Stomach (tissue), 9 donors: ENCODE data around the gene XIAP. TPM values are rescaled to one million over a fixed set of nuclear protein-coding genes. Genes with fewer than 3 reads are reported as not detected.
"Not testable (repeated sequence)": the region's sequence is repeated elsewhere in the genome, so short reads cannot be mapped to it uniquely, and the experiment has no call there.

ENCODE experiments used
- DNase-seq, 2 donors: peaks; one replicate each; pipeline versions ENCODE4 v3.0.0 to v3.0.0-alpha.2; 2013 to 2019
- H3K27ac ChIP-seq, 5 donors: fragments of 200-600 bp in 4 of 5; sonication (generic) in 4 of 5; one replicate each; pipeline ENCODE4 v1.5.1; 2013 to 2019; ENCODE audit warnings: mild to moderate bottlenecking in 1 of 5, moderate library complexity in 1 of 5
- H3K27me3 ChIP-seq, 3 donors: fragments of 200-600 bp; sonication (generic); one replicate each; pipeline ENCODE4 v1.5.1; 2017 to 2019; ENCODE audit warnings: mixed run types in 1 of 3
- H3K36me3 ChIP-seq, 4 donors: fragments of 200-600 bp; sonication (generic); 1 replicate in 3 of 4; 2 replicates in 1 of 4; pipeline ENCODE4 v1.5.1; 2016 to 2019
- H3K4me1 ChIP-seq, 4 donors: fragments of 200-600 bp; sonication (generic); one replicate each; pipeline ENCODE4 v1.5.1; 2016 to 2019
- H3K4me3 ChIP-seq, 4 donors: fragments of 200-600 bp; sonication (generic) in 3 of 4; one replicate each; pipeline ENCODE4 v1.5.1; 2016 to 2019; ENCODE audit warnings: mild to moderate bottlenecking in 1 of 4
- H3K9me3 ChIP-seq, 4 donors: fragments of 200-600 bp; sonication (generic); one replicate each; pipeline ENCODE4 v1.5.1; 2016 to 2019
- CTCF ChIP-seq, 7 experiments: fragments of 450-650 bp in 4 of 7; fragments of 200-600 bp in 3 of 7; sonication (generic) in 3 of 7; IDR thresholded peaks; one replicate each; pipeline ENCODE4 v1.5.1; 2016 to 2019; ENCODE audit warnings: antibody characterized with exemption in 7 of 7, control low read depth in 2 of 7, mild to moderate bottlenecking in 1 of 7
- EP300 ChIP-seq: sonication (generic); formaldehyde crosslinking; IDR thresholded peaks from one replicate; pipeline ENCODE4 v1.6.1; 2017; ENCODE audit warnings: antibody characterized with exemption
- POLR2A ChIP-seq, 4 donors: fragments of 450-650 bp; IDR thresholded peaks; one replicate each; pipeline ENCODE4 v1.6.1; 2016; ENCODE audit warnings: antibody characterized with exemption in 4 of 4, control low read depth in 2 of 4, mild to moderate bottlenecking in 1 of 4, moderate library complexity in 1 of 4
- POLR2AphosphoS5 ChIP-seq, 3 donors: sonication (generic); formaldehyde crosslinking; IDR thresholded peaks; one replicate each; pipeline ENCODE4 v1.6.1; 2016; ENCODE audit warnings: antibody characterized with exemption in 3 of 3
- WGBS, 5 donors: extraction: QIAGEN DNeasy Blood & Tissue Kit in 3 of 5; methylation state at CpG; one replicate each; pipeline versions ENCODE4 v1.1.5 to v1.1.7; 2013 to 2018; 5-methylcytosine and 5-hydroxymethylcytosine counted together
- intact Hi-C: fragments of 100-400 bp; cut with DNase I; formaldehyde crosslinking; loops from one replicate; pipeline ENCODE4 v1.15.1; 2023; ENCODE audit warnings: low total_unique reads
- polyA plus RNA-seq, 3 donors: library from polyadenylated mRNA; stranded (reverse); fragments of 200-250 nt; gene quantifications; one replicate each; pipeline ENCODE4 v1.2.3, GENCODE V29; 2013
- total RNA-seq, 5 donors: library from RNA; depleted of rRNA; stranded (reverse); fragments of >200 nt; gene quantifications; one replicate each; pipeline versions ENCODE4 v1.1.0 to v1.2.3, GENCODE V29; 2014 to 2016
- donor health status: healthy with polysubstance abuse.
- donor health status: Bipolar disorder and iron deficiency.
- donor health status: healthy.

The XIAP gene
- total and polyA plus RNA-seq, 8 donors, result 5.0 to 47.2 (median 10.3) TPM

- intact Hi-C loops, result no loop called here
- Histone ChIP-seq H3K9me3 (no peaks in the 10 kb centered on the region), H3K36me3 (no peaks in the 10 kb centered on the region), H3K4me3 (no peak overlapping the region), H3K27me3 (no peaks in the 10 kb centered on the region), H3K27ac (no peak overlapping the region), H3K4me1 (no peaks in the 10 kb centered on the region)
- TF ChIP-seq EP300, result no peak
- 54 to 90% (median 83%) methylated on average over 5 to 12 of the region's 12 CpGs for WGBS, 5 donors
- peak in 1 of 2 donors; percentile 11 for DNase-seq
These were observed 10.8 kb upstream of the XIAP start for GRCh38 chrX:123849096-123849495.

GRCh38 chrX:123849906-123850305, 9.9 kb upstream of the XIAP start:
- WGBS, 5 donors, result 60 to 78% (median 71%) methylated on average over 9 of the region's 9 CpGs
- H3K27me3 ChIP-seq, intact Hi-C loops, H3K27ac ChIP-seq, H3K9me3 ChIP-seq, H3K36me3 ChIP-seq, H3K4me1 ChIP-seq, H3K4me3 ChIP-seq: not testable (repeated sequence)
- peak in 1 of 2 donors; percentile 29 for DNase-seq

- Histone ChIP-seq H3K36me3 (no peaks in the 10 kb centered on the region), H3K27ac (no peak overlapping the region), H3K27me3 (no peaks in the 10 kb centered on the region), H3K4me1 (no peaks in the 10 kb centered on the region), H3K9me3 (no peaks in the 10 kb centered on the region), H3K4me3 (no peak overlapping the region)
- DNase-seq, result no peak
- intact Hi-C loops, result no loop called here
- TF ChIP-seq POLR2AphosphoS5 (IDR thresholded peaks at IDR 0.05) (no peak), CTCF (IDR thresholded peaks at IDR 0.05) (no peak), EP300 (no peak), POLR2A (IDR thresholded peaks at IDR 0.05) (no peak)
- 63 to 93% (median 77%) methylated on average over 1 of the region's 1 CpG; no CpG with 5 or more reads in 1 of the 5 donors for WGBS, 5 donors
These were observed 8.8 kb upstream of the XIAP start for GRCh38 chrX:123851079-123851478.

- TF ChIP-seq CTCF (IDR thresholded peaks at IDR 0.05) (no peak), POLR2AphosphoS5 (IDR thresholded peaks at IDR 0.05) (no peak), POLR2A (IDR thresholded peaks at IDR 0.05) (no peak), EP300 (no peak)
- WGBS, 5 donors, result 46 to 93% (median 87%) methylated on average over 2 of the region's 2 CpGs
- no peaks in the 10 kb centered on the region for H3K27me3 ChIP-seq
- H3K36me3 ChIP-seq, result no peaks in the 10 kb centered on the region
- peaks cover 0 to 7% (median 2%) of the 10 kb centered on the region in 4 donors for H3K4me1 ChIP-seq
- no peaks in the 10 kb centered on the region for H3K9me3 ChIP-seq
- intact Hi-C loops, result no loop called here
- no peak overlapping the region for H3K27ac ChIP-seq
- H3K4me3 ChIP-seq, result no peak overlapping the region
- DNase-seq, result no peak
These were observed 5.5 kb upstream of the XIAP start for GRCh38 chrX:123854329-123854728.

- H3K4me1 ChIP-seq, result peaks cover 0 to 27% (median 4%) of the 10 kb centered on the region in 4 donors
- intact Hi-C loops, result no loop called here
- H3K36me3 ChIP-seq, result no peaks in the 10 kb centered on the region
- no peaks in the 10 kb centered on the region for H3K27me3 ChIP-seq
- 0 to 37% (median 12%) methylated on average over 4 to 15 of the region's 15 CpGs for WGBS, 5 donors
- peak in 1 of 2 donors; percentile 76 for DNase-seq
- peak overlapping the region; percentile 49 to 67 (median 56) for H3K4me3 ChIP-seq
- H3K27ac ChIP-seq, result peak overlapping the region; percentile 94 to 99 (median 95)
- no peaks in the 10 kb centered on the region for H3K9me3 ChIP-seq
- TF ChIP-seq POLR2A (IDR thresholded peaks at IDR 0.05) (no peak), CTCF (IDR thresholded peaks at IDR 0.05) (no peak), EP300 (no peak), POLR2AphosphoS5 (IDR thresholded peaks at IDR 0.05) (no peak)
These were observed 426 bp upstream of the XIAP start for GRCh38 chrX:123859409-123859845.
